Stimulated activated CD4-positive, alpha-beta T cell treated with anti-CD3 and anti-CD28 coated beads, Interleukin-15, amount 100 ng/mL, for 24 hours (primary cell): ENCODE data around the gene CAMK2N1.

Source experiments
- DNase-seq: peaks from one replicate; pipeline ENCODE4 v3.0.0-alpha.2; 2020

CAMK2N1 gene

GRCh38 chr1:20496241-20496661 is 10.2 kb upstream of the CAMK2N1 start:
- peak; percentile 57 for DNase-seq

DNA sequence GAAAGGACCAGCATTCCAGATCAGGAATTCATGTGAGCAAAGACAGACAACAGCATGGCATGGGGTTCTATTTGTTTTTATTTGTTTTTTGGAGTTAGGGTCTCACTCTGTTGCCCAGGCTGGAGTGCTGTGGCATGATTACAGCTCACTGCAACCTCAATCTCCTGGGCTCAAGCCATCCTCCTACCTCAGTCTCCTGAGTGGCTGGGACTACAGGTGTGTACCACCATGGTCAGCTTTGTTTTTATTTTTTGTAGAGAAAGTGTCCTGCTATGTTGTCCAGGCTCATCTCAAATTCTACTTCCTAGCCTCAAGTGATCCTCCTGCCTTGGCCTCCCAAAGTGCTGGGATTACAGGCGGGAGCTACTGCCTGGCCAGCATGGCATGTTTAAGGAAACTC is 9.7 kb upstream of the CAMK2N1 start:
- no peak for DNase-seq

- DNase-seq, result no peak
Observed at GRCh38 chr1:20494609-20495311, 8.8 kb upstream of the CAMK2N1 start.

DNA sequence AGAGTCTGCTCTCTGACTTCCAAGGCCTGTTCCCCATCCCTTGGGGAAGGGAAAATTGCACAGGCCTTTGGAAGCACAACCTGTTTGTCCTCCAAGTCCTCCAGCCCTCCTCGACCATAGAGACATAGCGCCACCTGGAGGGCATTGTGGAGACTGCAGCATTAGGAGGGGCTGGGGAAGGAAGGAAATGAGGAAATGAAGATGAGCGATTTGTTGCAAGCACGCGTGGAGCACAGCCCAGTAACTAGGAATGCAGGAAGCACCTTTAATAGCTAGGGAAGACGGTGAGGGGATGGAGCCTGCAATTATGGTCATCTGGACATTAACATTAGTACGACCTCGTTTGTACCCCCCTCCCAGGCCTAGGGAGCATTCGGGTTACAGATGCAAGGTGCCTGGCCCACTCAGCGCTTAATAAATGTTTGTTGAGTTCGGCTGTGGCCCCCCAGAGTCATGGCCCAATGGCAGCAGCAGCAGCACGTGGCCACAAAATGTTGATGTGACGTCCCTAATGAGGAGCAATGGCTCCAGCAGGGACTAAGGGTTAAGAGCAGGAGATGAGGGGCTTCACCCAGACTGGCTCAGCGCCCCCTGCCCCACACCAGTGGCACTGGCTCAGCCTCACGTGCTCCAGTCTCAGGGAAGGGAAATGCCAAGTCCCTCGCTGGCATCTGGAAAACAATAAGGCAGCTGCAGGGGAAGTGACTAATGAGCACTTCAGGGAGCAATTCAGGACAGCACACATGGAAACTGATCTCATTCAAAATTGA is 8.0 kb upstream of the CAMK2N1 start:
- peak; percentile 82 for DNase-seq

DNA sequence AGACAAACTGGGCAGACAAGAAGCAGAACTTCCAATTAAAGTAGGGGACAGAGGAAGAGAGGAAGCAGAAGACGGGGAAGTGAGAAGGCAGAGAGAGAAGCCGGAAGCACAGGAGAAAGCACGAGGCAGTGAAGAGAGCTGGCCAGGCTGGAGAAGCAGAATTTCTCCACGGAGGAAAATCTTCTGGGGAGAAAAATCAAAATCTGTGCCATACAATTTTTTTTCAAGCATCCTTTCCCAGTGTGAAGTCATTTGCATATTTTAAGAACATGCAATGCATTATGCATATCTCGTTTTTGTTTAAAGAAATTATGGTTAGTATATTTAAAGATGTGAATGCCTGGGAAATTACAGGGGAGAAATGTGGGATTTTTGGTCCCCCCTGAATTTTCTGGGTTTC is 7.3 kb upstream of the CAMK2N1 start:
- no peak for DNase-seq

- DNase-seq, result no peak
Observed at GRCh38 chr1:20492751-20493150, 6.7 kb upstream of the CAMK2N1 start.

DNA sequence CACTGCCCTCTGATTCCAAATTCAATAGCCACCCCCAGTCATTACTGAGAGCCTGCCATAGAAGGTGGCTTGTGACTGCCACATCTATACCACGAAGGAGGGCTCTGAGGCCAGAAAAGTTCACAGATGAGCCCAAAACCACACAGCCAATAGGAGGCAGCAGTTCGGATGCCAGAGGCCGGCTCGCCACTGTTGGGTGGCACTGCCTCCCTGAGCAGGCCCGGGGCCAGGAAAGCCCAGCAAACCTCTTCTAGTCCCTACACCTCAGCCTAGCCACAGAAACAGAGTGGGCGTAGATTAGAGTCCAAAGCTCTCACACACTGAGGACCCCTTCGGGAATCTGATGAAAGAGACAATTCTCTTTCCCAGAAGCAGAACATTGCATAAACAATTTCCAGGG is 5.9 kb upstream of the CAMK2N1 start:
- no peak for DNase-seq

DNA sequence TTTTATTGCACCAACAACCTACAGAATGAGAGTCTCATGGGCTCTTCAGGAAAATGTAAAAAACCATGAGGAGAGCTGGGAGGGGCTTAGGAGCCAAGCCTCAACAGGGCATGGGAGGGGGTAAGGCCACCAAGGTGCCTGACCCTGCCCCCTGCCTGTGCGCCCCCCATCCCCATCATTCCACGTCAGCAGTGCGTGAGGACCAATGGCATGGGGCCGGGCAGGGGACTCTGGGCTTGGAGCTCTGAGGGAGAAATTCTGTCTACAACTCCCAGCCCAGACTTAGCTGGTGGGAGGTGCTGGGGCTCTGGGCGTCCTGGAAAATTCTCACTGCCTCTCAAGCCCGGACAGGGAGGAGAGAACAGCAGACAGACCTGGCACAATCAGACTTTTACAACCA is 5.2 kb upstream of the CAMK2N1 start:
- DNase-seq, result no peak

DNA sequence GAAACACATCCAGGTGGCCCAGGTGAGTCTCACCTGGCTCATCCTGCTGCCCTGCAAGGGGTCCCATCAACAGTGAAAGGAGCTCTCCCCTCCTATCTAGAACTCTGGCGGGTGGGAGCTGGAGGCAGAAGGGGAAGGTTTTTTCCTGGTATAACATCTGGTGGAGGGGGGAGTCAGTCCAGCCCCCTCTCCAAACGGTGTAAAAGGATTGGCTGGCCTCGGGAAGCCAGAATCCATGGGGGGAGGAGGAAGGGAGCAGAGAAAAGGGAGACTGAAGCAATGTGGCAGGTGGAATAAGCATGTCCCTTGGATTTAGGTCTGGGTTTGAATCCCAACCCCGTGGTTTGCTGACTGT is 1.2 kb upstream of the CAMK2N1 start:
- DNase-seq, result no peak

DNA sequence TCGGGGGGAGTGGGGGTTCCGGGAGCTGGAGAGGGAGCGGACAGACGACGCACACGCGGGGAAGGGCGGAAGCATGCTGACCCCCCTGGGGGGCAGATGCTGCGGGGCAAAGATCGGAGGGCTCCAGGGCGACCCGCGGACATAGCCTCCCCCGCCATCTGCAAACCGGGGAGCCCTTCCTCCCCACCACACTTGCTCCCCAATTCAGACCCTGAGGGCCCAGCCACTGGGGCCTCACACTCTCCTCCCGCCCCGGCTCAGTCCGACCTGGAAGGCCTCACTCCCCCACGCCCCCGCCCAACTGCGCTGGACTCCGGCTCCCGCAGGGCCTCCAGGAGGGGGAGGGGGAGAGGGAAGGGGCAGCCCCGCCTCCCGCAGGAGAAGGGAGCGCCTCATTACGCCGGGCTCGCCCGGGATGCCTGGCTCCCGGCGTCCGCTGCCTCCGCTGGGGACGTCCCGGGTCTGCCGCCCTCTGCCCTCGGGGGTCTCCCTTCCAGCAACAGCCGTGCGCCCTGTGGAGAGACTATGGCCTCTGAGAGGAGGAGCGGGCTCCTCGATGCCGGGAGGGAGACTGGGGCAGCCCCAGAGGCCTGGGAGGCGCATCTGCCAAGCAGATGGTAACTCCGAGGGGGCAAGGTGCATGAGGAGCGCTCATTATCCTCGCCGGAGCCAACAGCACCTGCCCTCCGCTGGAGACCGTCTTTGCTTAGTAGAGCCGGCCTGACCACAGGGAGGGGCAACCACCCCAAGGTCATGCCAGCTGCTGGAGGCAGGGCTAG is 636 bp upstream of the CAMK2N1 start:
- DNase-seq, result no peak

DNA sequence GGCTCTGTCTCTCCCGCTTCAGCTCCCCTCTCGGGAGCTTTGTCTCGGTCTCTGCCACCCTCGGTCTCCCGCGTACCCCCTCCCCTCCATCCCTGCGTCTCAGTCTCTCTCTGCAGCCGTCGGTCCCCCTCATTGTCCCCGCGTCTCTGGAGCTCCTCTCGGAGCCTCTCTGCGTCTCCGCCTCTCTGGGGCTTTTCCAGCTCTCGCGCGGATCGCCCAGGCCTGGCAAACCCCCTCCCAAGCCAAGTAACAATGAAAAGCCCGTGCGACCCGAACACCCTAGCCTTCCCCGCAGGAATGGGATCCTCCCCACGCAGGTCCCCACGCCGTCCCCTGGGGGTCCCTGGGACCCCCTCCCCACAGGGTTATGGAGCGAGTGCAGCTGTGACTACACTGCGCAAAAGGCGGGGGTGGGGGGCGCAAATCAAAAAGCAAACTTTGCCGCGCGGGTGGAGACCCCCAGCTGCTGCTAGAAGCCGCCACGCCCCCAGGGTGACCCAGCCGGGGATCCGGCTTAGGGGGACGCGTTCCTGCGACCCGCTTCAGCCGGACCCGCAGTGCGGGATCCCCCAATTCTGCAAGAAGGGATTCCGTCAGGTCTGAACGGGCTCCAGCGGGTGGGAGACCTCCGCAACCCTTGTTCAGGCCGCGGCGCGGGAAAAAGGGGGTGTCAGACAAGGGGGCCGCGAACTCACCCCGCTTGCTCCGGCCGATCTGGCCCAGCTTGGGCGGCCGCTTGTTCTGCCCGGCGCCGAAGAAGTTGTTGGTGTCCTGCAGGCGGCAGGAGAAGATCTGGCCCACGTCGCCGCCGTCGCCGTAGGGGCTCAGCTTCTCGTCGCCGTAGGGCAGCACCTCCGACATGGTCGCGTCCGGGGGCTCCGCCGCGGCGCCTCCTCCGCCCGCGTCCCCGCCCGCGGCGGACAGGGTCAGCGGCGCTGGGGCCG is 1.2 kb downstream of the CAMK2N1 start:
- no peak for DNase-seq

DNA sequence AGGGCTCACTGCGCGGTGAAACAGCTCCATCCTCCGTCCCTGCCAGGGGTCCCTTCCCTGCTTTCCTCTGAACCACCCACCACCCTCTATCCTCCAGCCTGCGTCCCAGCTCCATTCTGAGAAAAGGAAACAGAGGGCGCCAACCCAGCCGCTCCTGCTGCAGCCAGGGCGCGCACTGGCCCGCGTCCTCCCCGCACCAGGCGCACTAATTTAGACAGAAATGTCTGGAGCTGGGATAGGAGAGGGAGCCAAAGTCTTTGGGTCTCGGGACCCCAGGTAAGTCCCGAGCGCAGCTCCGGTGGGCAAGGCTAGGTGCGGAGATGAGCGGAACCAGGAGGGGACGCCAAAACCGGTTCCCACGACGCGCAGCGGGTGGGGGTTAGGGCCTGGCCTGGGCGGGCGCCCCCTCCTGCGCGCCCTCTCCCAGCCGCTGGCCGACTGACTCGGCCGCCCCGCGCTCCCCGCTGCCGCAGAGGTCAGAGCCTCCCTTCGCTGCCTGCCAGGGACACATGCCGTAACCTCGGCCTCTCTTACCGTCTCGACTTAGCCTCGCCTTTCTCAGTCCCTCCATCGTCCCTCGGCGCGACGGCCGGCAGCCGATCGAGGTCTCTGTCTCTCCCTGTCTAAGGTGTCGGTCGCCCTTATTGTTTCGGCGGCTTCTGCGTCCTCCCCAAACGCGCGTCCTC is 2.0 kb downstream of the CAMK2N1 start:
- DNase-seq, result no peak

DNA sequence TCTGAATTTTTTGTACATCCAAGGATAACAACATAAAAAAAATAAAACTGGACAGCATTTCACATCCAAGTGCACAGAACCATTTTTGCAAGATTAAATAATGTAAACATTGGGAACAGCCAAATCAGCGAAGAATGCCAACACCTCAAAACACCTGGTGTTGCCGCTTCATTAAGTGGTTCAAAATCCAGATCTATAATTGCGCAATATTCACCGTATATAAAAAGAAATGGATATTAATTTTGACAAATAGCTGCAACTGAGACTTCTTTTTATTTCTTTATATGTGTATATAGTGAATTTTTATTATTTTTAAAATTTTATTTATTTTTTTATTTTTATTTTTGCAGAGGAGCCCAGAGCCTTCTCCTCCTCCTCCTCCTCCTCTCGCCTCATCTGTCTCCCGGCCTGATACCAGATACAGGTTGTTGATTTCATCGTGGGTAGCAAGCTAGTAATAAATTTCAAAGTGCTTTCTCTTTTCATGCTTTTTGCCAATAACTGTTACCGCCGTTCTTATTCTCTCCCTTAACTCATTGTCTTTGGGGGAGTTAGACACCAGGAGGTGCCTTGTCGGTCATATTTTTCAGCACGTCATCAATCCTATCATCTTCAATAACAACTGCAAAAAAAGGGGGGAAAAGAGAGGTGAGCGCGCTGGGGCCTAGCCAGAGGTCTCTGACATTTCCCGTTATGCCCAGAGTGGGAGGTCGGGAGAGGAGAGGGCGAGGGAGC is 2.7 kb downstream of the CAMK2N1 start:
- DNase-seq, result no peak

GRCh38 chr1:20481643-20482498 is 4.1 kb downstream of the CAMK2N1 start:
- no peak for DNase-seq

DNA sequence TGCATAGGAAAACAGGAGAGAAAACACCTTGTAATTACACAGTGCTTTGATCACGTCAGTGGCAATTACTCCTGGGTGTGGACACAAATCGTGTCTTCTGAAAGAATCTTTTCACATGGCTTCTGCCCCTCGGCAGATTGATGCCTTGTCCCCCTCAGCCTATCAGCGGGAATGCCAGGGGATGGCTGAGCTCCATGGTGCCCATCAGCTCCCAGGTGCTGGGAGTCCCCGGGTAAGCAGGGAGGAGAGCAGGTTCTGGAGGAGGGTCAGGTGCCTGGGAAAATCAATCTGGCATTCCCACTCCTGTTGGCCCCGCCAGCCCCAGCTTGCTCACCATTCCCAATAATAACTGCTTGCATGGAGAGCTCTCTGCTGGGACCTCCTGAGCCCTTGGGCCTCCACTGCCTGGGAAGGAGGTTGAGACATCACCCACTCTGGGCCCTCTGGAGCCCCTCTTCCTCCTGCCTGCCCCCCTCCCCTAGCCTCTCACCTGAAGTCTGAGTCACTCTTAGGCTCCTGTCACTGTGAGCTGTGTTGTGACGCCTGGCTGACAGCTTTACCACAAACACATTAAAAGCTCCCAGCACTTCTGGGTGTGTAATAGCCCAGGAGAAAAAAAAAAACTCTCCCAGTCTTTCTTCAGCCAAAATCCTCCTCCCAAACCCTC is 4.9 kb downstream of the CAMK2N1 start:
- no peak for DNase-seq

GRCh38 chr1:20480243-20480944 is 5.6 kb downstream of the CAMK2N1 start:
- DNase-seq, result no peak

DNA sequence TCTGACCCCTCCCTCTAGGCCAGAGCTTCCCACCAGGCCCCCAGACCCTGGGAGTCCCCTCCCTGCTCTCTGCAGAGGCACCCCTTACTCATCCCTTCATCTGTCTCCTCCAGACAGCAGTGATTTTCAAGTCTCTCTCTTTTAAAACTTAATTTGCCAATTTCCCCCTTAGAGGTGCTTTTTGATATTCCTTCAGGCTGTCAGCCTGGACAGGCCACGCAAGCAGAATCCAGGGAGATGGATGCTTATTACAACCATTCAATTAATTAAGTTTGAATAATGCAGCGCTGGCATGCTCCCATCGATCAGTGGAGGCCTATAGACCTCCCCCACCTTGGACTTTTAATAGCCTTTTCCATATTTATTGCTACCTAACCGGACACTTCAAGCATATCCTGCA is 6.2 kb downstream of the CAMK2N1 start:
- no peak for DNase-seq

DNA sequence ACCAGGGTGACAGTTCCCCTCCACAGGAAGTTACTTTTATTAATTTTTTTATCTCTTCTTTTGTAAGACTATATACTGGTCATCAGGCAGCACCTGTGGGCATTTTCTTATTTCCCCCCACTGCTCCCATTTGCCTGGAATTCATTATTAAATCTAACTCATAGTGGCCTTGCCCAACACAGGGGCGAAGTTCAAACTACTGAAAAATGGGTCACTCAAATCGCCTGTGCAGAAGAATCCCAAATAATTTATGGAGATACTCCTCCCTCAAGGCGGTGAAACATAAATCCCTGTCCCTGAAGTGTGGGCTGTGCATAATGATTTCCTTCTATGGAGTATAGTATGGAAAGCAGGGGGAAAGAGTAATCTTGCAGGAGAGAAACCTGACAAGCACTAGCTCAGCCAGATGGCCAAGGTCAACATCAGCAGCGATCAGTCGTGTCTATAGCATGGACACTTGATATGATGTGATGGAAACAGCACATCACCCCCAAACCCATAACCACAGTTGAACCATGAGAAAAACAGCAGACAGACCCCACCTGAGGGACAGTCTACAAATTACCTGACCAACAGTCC is 7.9 kb downstream of the CAMK2N1 start:
- no peak for DNase-seq
